GM19324 (cell line): ENCODE data around the gene GM2A.

Experiments
- ATAC-seq: cut with Tn5 transposase; IDR thresholded peaks from one replicate; pipeline ENCODE4 v1.9.1; 2021; ENCODE audit warnings: mild to moderate bottlenecking, moderate library complexity; ENCODE audit not compliant: unreplicated experiment, low FRiP score

GM2A gene

DNA sequence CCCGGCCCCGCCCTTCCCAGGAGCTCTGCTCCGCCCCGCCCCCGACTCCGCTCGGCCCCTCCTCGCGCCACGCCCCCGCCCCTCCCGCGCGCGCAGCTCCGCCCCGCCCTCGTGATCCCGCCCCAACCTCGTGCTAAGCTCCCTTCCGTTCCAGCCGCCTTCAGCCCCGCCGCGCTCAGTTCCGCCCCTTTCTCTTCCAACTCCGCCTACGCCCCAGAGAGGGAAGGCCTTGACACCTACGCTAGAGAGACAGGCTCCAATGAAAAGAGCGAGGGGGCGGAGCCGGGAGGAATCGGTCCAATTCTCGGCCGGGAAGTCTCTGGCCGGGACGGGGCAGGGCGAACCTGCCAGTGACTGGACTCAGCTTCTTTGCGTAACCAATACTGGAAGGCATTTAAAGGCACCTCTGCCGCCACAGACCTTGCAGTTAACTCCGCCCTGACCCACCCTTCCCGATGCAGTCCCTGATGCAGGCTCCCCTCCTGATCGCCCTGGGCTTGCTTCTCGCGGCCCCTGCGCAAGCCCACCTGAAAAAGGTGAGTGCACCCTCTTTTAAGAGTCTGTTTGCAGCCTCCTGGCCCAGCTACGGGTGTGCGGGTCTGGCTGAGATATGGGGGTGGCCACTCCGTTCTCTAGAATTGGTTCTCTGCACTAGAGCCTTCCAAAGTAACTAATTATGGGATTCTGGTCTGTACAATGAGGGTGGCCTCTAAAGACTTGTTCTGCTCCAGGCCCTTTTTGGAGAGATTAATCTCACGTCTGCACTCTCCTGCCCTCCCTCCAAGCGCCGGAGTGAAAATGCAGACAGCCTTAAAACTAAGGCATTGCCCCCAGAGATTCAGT lies at the start of gene GM2A:
Gene GM2A, plus strand, starts transcription at position 424 of the 843 bp plus-strand sequence. Its CDS starts 32 bp downstream, at position 456.
- ATAC-seq: peak; percentile 93

GRCh38 chr5:151204051-151204450 lies 48.9 kb upstream of the GM2A start:
- no peak for ATAC-seq

DNA sequence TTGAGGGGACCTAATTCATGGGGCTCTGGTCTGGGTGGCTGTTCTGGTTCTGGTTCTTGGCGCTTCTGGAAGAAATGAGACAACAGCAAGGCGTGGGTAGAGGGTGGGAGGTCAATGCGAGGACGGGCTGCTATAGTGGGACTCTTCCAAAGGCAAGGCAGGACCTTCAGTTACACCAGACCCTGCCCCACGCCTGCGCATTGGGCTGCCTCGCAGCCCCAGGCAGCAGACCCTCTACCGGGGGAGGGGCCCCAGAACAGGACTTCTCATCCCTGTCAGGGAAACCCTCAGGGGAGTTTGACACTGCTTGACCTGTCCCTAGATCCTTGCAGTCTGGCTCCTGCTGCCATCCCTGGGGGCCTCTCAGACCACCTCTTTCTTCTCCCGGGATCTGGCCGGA lies 47.6 kb upstream of the GM2A start:
- no peak for ATAC-seq

DNA sequence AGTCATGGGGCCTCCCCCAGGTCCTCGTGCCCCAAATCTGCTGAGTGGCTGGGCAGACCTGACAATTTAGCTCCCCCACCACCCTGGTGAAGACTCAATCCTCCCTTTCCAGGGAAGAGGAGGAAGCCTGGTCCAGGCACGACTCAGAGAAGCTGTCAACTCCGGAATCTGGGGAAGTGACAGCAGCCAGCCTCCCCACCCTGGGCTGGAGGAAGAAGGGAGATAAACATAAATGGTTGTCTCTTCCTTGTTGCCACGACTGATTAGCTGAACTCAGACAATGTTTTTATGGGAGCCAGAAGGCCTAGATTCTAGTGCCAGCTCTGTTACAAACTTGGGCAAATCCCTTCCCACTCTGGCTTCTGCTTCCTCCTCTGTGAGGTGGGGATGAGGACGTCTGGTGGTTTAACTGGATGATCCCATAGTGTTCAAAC lies 44.5 kb upstream of the GM2A start:
- no peak for ATAC-seq

DNA sequence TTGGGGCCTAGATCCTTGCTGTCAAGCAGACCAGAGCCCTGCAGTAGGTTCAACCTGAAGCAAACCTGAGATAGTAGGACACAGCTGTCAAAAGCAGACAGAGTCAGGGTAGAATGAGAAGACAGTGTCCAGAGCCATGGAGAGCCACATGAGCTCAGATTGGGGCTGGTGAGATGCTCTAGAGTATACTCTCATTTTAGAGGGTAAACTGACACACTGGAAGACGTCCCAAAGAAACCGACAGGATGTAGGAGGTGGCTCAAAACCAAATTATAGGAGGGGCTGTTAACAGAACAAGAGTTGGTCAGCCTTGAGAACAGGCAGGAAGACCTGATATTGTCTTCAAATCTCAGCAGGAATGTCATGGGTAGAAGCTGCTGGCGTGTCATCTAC lies 40.6 kb upstream of the GM2A start:
- no peak for ATAC-seq

GRCh38 chr5:151213803-151214613 lies 39.0 kb upstream of the GM2A start:
- ATAC-seq: peak; percentile 92

DNA sequence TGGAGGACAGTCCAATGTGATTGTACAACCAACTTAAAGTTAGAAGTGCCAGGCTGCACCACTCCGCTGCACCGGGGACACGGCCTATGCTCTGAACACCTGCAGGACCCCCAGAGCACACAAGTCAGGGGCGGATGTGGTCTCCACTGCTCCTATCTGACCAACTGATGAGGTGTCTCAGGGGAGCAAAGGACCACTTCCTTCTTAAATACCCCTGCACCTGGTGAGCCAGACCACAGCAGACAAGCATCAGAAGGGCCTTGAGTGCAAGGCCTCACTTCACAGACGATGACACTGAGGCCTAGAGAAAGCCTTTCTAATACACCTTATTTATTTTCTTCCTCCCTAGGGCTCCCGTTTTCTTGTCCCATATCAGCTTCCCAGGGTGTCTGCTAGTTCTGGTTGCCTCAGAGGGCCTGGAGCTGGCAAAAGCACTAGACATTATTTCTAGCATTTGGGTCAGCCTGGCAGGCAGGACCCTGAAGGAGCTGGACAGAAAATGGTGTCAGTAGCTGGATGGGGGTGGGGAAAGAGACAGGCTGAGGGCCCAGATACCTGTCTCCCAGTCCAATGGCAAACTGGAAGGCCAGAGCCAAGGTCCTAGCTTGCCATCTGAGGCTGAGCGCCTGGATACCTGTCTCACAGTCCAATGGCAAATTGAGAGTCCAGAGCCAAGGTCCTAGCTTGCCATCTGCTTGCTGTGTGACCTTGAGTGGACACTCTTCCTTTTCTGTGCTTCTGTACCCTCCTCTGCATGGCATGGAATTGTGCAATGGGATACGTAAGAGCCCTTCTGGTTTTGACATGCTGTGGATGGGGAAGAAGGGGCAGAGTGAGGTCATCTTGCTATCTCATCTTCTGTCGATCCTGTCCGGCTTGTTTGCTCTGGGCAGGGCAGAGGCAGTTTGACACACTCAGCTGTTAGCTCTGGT lies 38.1 kb upstream of the GM2A start:
- ATAC-seq: peak; percentile 61

- ATAC-seq: no peak
These were observed 37.5 kb upstream of the GM2A start for GRCh38 chr5:151215546-151215880.

DNA sequence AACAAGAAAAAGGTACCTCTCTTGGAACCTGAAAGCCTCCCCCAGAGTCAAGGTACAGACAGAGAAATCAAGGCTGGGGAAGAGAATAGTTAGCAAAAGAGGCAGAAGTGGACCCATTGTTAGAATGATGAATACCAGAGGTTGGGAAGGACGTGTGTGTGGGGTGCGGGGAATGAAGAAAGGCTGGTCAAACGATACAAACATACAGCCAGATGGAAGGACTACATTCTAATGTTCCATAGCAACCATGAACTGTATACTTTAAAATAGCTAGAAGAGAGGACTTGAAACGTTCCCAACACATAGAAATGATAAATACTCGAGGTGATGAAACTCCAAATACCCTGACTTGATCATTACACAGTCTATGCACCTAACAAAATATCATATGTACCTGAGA lies 36.2 kb upstream of the GM2A start:
- no peak for ATAC-seq

DNA sequence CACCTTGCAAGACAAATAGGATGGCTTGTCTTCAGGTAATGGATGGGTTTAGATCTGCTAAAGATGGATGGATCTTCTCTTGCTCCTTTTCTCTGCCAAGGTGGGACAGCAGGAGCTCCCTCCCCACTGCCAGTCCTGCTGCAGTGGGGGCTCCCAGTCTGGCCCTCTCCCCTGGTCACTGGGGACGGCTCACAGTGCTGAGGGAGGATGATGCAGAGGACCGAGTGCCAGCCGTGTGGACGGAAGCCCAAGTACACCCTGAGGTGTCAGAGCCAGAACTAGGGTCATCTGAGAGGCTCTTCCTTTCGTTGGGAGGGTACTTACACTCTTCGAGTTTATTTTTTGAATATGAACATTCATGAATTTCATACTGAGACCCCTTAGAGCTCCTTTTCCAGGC lies 34.8 kb upstream of the GM2A start:
- no peak for ATAC-seq

DNA sequence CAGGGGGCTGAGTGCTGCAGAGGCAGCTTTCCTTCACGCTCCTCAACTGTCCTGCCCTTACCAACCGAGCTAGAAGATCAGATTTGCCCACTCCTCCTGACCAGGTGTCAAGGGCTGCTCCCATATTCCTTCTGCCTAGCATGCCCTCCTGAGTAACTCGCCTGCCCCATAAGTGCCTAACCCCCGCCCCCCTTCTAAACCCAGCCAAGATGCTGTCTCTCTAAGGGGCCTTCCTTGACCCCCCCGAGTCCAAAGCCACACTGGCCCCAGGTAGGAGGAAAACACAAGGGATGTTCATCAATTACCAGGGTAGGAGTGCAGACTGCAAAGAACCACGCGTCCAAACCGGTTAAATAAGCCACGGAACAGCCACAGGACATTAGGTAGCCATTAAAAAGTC lies 33.8 kb upstream of the GM2A start:
- ATAC-seq: no peak

- no peak for ATAC-seq
These were observed 33.2 kb upstream of the GM2A start for GRCh38 chr5:151219789-151220188.

DNA sequence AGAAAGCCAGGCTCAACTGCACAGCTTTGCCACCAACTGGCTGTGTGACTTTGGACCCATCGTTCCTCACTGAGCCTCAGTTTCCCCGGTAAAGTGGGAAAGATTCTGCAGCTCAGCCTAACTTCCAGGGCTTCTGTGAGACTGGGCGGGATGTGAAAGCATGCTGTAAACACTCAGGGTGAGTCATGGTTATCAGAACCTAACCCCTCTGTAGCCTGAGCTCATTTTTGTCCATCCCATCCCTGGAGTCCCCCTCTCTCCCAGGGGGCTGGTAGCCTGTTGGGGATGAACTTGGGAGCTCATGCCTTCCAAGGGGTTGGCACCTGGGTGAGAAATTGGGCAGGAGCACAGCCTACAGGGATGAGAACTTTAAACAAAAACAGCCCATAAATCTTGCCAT lies 31.4 kb upstream of the GM2A start:
- no peak for ATAC-seq

DNA sequence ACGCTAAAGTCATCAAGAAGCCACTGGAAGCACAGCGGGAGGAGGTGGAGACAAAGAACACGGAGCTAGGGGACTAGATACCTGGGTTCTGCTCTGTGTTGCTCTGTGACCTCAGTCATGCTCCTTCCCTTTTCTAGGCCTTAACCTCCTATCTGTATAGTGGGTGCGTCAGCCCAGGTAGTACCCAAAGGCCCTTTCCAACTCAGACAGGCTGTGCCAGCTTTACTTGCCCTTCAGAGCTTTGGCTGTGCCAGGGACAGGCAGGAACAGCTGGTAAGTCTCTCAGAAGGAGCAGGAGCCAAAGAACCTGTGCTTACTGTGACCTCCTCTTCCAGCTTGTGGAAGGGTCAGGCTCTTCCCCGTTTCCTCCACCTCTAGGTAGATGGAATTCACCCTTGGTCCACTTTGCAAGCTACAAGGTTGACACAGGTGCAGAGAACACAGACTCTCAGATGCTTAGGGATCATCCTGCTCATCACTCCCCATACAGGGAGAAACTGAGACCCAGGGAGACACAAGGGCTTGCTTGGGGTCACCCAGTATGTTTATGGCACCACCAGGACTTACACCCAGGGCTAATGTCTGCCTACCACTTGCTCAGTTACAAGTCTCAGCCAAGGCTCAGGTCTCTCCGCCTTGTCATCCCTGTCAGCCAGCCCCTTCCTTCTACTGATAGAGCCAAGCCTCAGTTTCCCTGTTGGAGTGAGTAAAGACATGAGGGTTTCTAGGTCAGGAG lies 30.8 kb upstream of the GM2A start:
- ATAC-seq: no peak

- ATAC-seq: peak; percentile 70
These were observed 30.1 kb upstream of the GM2A start for GRCh38 chr5:151222790-151223446.

GRCh38 chr5:151223447-151224264 lies 29.3 kb upstream of the GM2A start, which contains the start of gene CCDC69:
CCDC69 (minus strand) TSS chr5:151224092; CDS start chr5:151223970, 122 bp downstream.
- peak; percentile 81 for ATAC-seq

DNA sequence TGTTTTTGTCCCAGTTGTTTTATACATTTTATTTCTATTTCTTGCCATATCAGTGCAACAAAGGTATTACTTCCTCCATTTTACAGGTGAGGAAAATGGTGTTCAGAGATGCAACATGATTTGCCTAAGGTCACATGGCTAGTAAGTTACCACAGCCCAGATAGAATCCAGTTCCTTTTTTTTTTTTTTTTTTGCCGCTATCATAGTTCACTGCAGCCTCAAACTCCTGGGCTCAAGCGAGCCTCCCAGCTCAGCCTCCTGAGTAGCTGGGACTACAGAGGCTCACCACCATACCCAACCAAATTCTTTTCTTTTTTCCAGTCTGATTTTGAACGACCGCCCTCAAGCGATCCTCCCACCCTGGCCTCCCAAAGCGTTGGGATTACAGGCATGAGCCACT lies 28.6 kb upstream of the GM2A start:
- ATAC-seq: no peak

DNA sequence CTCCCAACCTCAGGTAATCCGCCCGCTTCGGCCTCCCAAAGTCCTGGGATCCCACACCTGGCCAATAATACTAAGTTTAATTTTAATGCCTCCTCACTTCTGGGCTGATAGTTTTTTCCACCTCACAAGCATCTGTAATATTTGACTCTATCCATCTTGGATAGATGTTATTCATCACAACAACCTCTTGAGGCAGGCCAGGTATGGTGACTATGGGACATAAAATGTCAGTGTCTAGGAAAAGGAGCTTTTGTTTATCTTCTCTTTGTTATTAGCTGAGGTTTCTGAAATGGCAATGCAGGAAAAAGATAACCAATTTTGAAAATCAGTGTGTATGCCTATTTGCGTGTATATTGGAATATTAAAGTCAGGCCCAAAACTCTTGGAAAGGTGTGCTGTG lies 27.9 kb upstream of the GM2A start:
- ATAC-seq: no peak

DNA sequence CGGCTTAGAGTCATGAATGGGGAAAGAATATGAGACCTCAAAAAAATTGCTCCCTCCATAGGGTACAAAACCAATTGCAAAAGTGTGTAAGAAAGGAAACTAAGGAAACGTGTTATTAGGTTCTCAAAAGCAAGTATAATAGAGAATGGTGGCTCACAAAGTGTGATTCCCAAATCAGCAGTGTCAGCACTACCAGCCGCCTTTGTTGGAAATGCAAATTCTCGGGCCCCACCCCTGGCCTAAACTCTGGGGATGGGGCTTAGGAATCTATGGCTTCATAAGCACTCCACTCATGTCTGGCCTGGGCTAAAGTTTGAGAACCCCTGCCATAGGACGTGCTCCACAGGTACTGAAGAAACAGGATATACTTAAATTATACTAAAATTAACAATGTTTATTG lies 27.5 kb upstream of the GM2A start:
- ATAC-seq: no peak
